Smooth muscle cell (in vitro differentiated cells): ENCODE measurements around the gene NLRP1. TPM values are rescaled to one million over a fixed set of nuclear protein-coding genes. Genes with fewer than 3 reads are reported as not detected.
A peak's percentile ranks its signal among the peaks of the same experiment; 100 is the strongest.

Source experiments
- DNase-seq: peaks from one replicate; lab custom pipeline; 2025; ENCODE audit not compliant: unreplicated experiment; lab: John Stamatoyannopoulos, UW
- H2AFZ ChIP-seq: fragments of 200-600 bp; sonication (generic); 2 replicates; pipeline ENCODE4 v1.6.0; 2016; ENCODE audit warnings: antibody characterized with exemption, low read depth, mild to moderate bottlenecking
- H3F3A ChIP-seq: fragments of 200-600 bp; sonication (generic); 2 replicates; pipeline ENCODE4 v1.6.0; 2017; ENCODE audit warnings: antibody characterized with exemption, low read depth
- H3K27ac ChIP-seq: fragments of 200-600 bp; sonication (generic); 2 replicates; pipeline ENCODE4 v1.5.1; 2016; ENCODE audit warnings: low read depth, mild to moderate bottlenecking
- H3K27me3 ChIP-seq: fragments of 200-600 bp; sonication (generic); 2 replicates; pipeline ENCODE4 v1.6.1; 2016; ENCODE audit warnings: low read depth, mild to moderate bottlenecking
- H3K36me3 ChIP-seq: fragments of 200-600 bp; sonication (generic); 2 replicates; pipeline ENCODE4 v1.5.1; 2016; ENCODE audit warnings: low read depth
- H3K4me1 ChIP-seq: fragments of 200-600 bp; sonication (generic); 2 replicates; pipeline ENCODE4 v1.5.1; 2016; ENCODE audit warnings: low read depth
- H3K4me2 ChIP-seq: fragments of 200-600 bp; sonication (generic); 2 replicates; pipeline ENCODE4 v1.6.0; 2016; ENCODE audit warnings: mild to moderate bottlenecking
- H3K4me3 ChIP-seq: fragments of 200-600 bp; sonication (generic); 2 replicates; pipeline ENCODE4 v1.5.1; 2016; ENCODE audit warnings: mild to moderate bottlenecking
- H3K79me2 ChIP-seq: fragments of 200-600 bp; sonication (generic); 2 replicates; pipeline ENCODE4 v1.6.0; 2016; ENCODE audit warnings: low read depth, mild to moderate bottlenecking
- H3K9ac ChIP-seq: fragments of 200-600 bp; sonication (generic); 2 replicates; pipeline ENCODE4 v1.6.0; 2016; ENCODE audit warnings: low read depth
- H3K9me3 ChIP-seq: fragments of 200-600 bp; sonication (generic); replicated peaks from 2 replicates; pipeline ENCODE4 v1.5.1; 2016; ENCODE audit warnings: low read depth
- H4K20me1 ChIP-seq: fragments of 200-600 bp; sonication (generic); 2 replicates; pipeline ENCODE4 v1.6.0; 2016; ENCODE audit warnings: low read depth
- WGBS: methylation state at CpG from one replicate; pipeline ENCODE4 v1.1.7; 2016; ENCODE audit warnings: low lambda C conversion rate; 5-methylcytosine and 5-hydroxymethylcytosine counted together
- polyA plus RNA-seq: library from polyadenylated mRNA; unstranded; fragments of >200 nt; fragmentation: Nextera tagmentation; extraction: Ambion mirVana; gene quantifications from 2 replicates; pipeline ENCODE4 v1.2.1, GENCODE V29; 2016
- total RNA-seq: library from RNA; depleted of rRNA; stranded (reverse); fragments of >200 nt; gene quantifications from 2 replicates; pipeline ENCODE4 v1.2.3, GENCODE V29; 2014
- TF ChIP-seq, protein P1 (sequence below): fragments of 200-600 bp; sonication (generic); IDR thresholded peaks from 2 replicates; pipeline ENCODE4 v1.5.1; 2017; ENCODE audit warnings: borderline replicate concordance, mild to moderate bottlenecking, antibody characterized with exemption; ENCODE audit not compliant: insufficient read depth, poor library complexity, severe bottlenecking

The NLRP1 gene
- total and polyA plus RNA-seq, 2 experiments from 2014 or later, result 47.2 to 75.7 TPM

DNA sequence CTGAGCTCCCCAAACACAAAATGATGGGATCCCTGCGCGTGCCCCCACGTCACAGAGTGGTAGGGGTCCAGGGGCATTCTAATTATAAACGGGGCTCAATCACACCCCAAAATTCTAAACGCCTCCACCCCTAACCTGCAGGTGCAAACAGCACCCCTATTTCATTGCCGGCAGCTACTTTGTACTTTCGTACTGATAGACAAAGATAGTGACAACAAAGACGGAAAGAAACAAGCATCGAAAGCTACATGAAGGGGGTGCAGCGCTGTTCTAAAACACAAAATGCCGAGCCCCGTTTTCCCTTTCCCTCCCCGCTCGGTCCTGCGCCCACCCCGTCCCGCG lies 84.1 kb downstream of the NLRP1 start:
- peak overlapping the region; percentile 76 for H3K4me3 ChIP-seq
- H4K20me1 ChIP-seq, result no peaks in the 10 kb centered on the region
- H3K4me2 ChIP-seq, result peak overlapping the region; percentile 96
- TF ChIP-seq, protein P1, sequence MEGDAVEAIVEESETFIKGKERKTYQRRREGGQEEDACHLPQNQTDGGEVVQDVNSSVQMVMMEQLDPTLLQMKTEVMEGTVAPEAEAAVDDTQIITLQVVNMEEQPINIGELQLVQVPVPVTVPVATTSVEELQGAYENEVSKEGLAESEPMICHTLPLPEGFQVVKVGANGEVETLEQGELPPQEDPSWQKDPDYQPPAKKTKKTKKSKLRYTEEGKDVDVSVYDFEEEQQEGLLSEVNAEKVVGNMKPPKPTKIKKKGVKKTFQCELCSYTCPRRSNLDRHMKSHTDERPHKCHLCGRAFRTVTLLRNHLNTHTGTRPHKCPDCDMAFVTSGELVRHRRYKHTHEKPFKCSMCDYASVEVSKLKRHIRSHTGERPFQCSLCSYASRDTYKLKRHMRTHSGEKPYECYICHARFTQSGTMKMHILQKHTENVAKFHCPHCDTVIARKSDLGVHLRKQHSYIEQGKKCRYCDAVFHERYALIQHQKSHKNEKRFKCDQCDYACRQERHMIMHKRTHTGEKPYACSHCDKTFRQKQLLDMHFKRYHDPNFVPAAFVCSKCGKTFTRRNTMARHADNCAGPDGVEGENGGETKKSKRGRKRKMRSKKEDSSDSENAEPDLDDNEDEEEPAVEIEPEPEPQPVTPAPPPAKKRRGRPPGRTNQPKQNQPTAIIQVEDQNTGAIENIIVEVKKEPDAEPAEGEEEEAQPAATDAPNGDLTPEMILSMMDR, result no peak
- H3K4me1 ChIP-seq, result peaks cover 8% of the 10 kb centered on the region
- no peaks in the 10 kb centered on the region for H3K79me2 ChIP-seq
- H3K9me3 ChIP-seq, result no peaks in the 10 kb centered on the region
- peaks cover 4% of the 10 kb centered on the region for H3F3A ChIP-seq
- WGBS, result 2% methylated on average over 18 of the region's 18 CpGs
- H3K36me3 ChIP-seq, result no peaks in the 10 kb centered on the region
- H2AFZ ChIP-seq, result peak overlapping the region; percentile 88
- peak overlapping the region; percentile 76 for H3K27ac ChIP-seq
- H3K27me3 ChIP-seq, result no peaks in the 10 kb centered on the region
- no peak for DNase-seq
- peak overlapping the region; percentile 71 for H3K9ac ChIP-seq

DNA sequence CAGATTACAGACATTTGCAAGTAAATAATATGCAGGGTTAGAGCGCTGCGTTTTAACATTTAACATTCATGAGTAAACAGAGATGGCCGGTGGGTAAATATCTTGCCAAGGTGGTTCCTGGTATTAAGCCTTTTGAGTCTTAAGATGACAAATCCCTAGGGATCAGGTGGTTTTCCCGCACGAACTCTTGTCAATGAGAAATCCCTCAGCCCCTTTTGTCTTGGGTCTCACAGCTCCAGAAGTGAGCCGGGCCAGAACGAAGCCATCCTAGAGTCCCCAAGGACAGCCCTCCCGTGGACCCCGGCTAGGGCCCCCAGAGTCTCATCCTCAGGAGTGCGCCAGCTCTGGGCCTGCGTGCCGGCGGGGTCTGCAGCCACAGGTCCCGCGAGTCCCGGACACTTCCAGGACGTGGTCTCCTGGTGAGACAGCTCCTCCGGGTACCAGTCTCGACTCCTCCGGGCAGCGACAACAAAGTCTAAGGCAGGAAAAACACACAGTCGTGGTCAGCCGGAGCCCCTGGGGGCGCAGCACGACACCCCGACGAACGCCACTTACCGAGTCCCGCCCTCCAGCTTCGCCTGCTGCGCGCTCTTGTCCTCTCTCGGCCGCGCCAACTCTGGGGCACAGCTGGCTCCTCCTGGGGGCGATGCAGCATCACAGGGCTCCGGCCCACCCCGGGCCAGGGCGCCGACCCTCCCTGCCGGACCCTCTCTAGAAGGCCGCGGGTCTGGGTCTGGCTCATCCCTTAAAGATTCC lies 84.7 kb downstream of the NLRP1 start:
- peaks cover 8% of the 10 kb centered on the region for H3K4me1 ChIP-seq
- H3K27ac ChIP-seq, result no peak overlapping the region
- peak overlapping the region; percentile 88 for H2AFZ ChIP-seq
- H3K79me2 ChIP-seq, result no peaks in the 10 kb centered on the region
- no peaks in the 10 kb centered on the region for H3K36me3 ChIP-seq
- H3K4me3 ChIP-seq, result peak overlapping the region; percentile 76
- peaks cover 4% of the 10 kb centered on the region for H3F3A ChIP-seq
- WGBS, result 13% methylated on average over 44 of the region's 44 CpGs
- H3K9ac ChIP-seq, result no peak overlapping the region
- H4K20me1 ChIP-seq, result no peaks in the 10 kb centered on the region
- no peaks in the 10 kb centered on the region for H3K27me3 ChIP-seq
- no peaks in the 10 kb centered on the region for H3K9me3 ChIP-seq
- H3K4me2 ChIP-seq, result peak overlapping the region; percentile 96
- TF ChIP-seq, protein P1, result no peak
- DNase-seq, result no peak

DNA sequence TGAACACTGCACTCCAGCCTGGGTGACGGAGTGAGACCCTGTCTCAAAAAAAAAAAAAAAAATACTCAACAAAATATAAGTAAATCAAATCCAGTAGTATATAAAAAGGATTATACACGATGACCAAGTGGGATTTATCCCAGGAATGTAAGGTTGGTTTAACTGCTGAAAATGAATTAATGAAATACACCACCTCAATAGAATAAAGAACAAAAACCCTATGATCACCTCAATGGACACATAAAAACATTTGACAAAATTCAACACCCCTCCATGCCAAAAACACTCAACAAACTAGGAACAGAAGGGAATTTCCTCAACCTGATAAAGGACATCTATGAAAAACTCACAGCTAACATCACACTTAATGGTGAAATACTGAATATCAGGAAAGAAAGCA lies 91.3 kb downstream of the NLRP1 start:
- Histone ChIP-seq H3K4me3 (no peak overlapping the region), H3K27me3 (no peaks in the 10 kb centered on the region), H3F3A (peaks cover 6% of the 10 kb centered on the region), H3K9me3 (no peaks in the 10 kb centered on the region), H3K4me1 (peaks cover under 1% of the 10 kb centered on the region), H3K36me3 (peaks cover 3% of the 10 kb centered on the region), H3K27ac (no peak overlapping the region), H4K20me1 (no peaks in the 10 kb centered on the region), H3K9ac (no peak overlapping the region), H3K4me2 (no peak overlapping the region), H3K79me2 (peaks cover 9% of the 10 kb centered on the region), H2AFZ (no peak overlapping the region)
- 91% methylated on average over 2 of the region's 2 CpGs for WGBS
- no peak for DNase-seq
- TF ChIP-seq, protein P1, result no peak

DNA sequence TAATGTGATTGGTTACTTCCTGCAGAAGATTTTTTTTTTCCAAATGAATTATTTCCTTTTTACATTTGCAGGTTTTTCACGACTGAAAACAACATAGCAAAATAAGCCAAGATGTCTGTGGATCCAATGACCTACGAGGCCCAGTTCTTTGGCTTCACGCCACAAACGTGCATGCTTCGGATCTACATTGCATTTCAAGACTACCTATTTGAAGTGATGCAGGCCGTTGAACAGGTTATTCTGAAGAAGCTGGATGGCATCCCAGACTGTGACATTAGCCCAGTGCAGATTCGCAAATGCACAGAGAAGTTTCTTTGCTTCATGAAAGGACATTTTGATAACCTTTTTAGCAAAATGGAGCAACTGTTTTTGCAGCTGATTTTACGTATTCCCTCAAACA lies 95.6 kb downstream of the NLRP1 start:
- DNase-seq, result no peak
- Histone ChIP-seq H3K4me1 (peaks cover 18% of the 10 kb centered on the region), H3K79me2 (peaks cover 40% of the 10 kb centered on the region), H4K20me1 (no peaks in the 10 kb centered on the region), H2AFZ (no peak overlapping the region), H3K9ac (no peak overlapping the region), H3K27ac (no peak overlapping the region), H3K36me3 (peaks cover 3% of the 10 kb centered on the region), H3F3A (peaks cover 12% of the 10 kb centered on the region), H3K27me3 (no peaks in the 10 kb centered on the region), H3K4me2 (no peak overlapping the region), H3K9me3 (no peaks in the 10 kb centered on the region), H3K4me3 (no peak overlapping the region)
- TF ChIP-seq, protein P1, result no peak
- 97% methylated on average over 8 of the region's 8 CpGs for WGBS
